HG02870 (cell line): ENCODE measurements around the gene GRIN2D.

Experiments used
- ATAC-seq: cut with Tn5 transposase; IDR thresholded peaks from one replicate; pipeline ENCODE4 v1.9.1; 2021; ENCODE audit warnings: mild to moderate bottlenecking, moderate library complexity; ENCODE audit not compliant: unreplicated experiment

Gene GRIN2D

DNA sequence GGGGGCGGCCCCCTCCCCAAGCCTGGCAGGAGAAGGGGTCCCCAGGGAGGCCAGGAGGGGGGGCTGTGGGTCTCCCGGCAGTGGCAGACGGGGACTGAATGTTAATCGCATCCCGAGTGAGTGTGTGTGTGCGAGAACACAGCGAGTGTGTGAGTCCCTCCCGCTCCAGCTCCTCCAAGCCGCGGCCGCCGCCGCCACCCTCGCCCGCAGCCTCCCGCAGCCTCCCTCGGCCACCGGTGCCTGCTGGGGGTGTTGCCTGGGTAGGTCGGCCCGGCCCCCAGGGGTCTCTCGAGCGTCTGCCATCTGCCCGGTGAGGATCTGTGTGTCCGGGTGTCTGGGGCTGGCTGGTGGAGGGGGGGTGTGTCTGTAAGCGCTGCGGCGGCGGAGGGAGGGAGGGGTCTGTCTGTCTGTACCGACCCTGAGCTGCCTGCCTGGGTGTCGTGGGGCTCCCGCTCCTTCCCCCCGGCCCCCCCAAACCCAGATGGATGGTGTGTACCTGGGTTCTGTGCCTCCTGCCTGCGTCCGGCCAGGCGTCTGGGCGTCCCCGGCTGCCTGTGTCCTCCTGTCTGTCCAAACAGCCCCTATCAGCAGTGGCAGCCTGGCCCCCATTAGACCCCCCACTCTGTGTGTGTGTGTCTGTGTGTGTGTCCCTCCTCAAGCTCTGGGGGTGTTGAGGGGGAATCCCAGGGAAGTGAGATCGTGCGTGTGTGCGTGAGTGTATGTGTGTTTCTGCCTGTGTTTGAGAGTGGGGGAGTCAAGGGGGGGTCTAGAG is at the start of gene GRIN2D:
GRIN2D (plus strand) TSS at position 110 of the 772 bp plus-strand sequence. CDS start 4,725 bp downstream, outside the sequence.
- ATAC-seq = no peak

GRCh38 chr19:48344892-48345291 is 48.6 kb upstream of the GRIN2D start:
- no peak for ATAC-seq

GRCh38 chr19:48346191-48346590 is 47.3 kb upstream of the GRIN2D start:
- no peak for ATAC-seq

DNA sequence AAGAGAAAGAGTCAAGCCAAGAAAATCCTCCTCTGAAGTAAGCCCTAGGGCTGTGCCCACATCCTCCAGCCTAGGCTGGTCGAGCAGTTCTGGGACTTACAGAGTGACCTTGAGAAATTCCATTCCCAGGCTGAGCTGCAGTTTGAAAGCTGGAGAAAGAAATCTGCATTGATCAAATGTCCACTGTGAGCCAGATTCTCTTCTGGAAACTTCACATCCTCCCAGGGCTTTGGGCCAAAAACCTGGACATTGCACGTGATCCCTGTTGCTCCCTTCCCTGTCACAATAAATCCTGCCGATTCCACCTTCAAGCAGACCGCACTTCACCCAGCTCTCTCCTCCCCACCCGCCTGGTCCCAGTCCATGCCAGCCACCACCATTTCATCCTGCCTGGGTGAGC is 45.4 kb upstream of the GRIN2D start:
- no peak for ATAC-seq

GRCh38 chr19:48348737-48349136 is 44.7 kb upstream of the GRIN2D start:
- no peak for ATAC-seq

- no peak for ATAC-seq
These were observed 42.6 kb upstream of the GRIN2D start for GRCh38 chr19:48350856-48351255.

GRCh38 chr19:48351341-48351752 is 42.1 kb upstream of the GRIN2D start:
- no peak for ATAC-seq

DNA sequence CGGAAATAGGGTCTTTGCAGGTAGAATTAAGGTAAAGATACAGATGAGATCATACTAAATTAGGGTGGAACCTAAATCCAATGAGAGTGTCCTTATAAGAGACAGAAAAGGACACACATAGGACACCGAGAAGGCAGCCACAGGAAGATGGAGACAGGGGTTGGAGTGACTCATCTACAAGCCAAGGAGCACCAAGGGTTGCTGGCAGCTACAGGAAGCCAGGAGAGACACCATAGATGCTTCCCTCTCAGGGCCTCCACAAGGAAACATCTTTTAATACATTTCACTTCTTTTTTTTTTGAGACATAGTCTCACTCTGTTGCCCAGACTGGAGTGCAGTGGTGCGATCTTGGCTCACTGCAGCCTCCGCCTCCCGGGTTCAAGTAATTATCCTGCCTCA is 39.8 kb upstream of the GRIN2D start:
- no peak for ATAC-seq

DNA sequence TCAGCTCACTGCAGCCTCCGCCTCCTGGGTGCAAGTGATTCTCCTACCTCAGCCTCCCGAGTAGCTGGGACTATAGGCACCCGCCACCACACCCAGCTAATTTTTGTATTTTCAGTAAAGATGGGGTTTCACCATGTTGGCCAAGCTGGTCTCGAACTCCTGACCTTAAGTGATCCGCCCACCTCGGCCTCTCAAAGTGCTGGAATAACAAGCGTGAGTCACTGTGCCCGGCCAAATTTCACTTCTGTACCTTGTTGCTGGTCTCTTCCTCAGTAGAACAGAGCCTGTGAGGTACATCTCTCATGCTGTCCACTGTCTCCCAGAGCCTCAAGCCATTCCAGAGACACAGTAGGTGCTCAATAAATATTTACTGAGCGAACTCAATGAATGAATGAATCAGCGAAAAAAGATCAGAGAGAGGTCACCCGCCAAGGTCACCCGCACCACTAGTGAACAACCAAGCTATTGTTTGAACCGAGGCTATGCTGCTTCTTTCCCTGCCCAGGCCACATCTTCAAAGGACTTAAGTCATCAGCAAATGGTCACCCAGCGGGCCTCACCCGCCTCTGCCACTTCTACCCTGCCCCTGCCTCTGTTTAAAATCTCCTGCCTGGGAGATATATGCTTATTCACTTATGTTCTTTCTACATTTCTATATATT is 39.0 kb upstream of the GRIN2D start:
- no peak for ATAC-seq

- ATAC-seq = no peak
These were observed 38.0 kb upstream of the GRIN2D start for GRCh38 chr19:48355365-48355954.

DNA sequence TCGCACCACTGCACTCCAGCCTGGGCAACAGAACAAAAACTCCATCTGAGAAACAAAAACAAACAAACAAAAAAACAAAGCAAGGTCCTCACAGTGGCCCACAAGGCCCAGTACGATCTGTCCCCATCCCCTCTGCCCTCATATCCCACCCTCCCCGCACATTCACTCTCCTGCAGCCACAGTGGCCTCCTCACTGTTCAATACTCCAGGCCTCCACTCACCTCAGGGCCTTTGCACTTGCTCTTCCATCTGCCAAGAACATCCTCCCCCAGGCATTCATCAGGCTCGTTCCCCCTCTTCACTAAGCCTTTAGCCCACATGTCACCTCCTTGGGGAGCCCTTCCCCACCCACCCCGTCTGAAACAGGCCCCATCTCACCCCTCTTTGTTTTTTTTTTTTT is 34.3 kb upstream of the GRIN2D start:
- ATAC-seq = no peak

GRCh38 chr19:48361912-48362311 is 31.6 kb upstream of the GRIN2D start:
- no peak for ATAC-seq

GRCh38 chr19:48362716-48363499 is 30.6 kb upstream of the GRIN2D start:
- peak; percentile 41 for ATAC-seq

DNA sequence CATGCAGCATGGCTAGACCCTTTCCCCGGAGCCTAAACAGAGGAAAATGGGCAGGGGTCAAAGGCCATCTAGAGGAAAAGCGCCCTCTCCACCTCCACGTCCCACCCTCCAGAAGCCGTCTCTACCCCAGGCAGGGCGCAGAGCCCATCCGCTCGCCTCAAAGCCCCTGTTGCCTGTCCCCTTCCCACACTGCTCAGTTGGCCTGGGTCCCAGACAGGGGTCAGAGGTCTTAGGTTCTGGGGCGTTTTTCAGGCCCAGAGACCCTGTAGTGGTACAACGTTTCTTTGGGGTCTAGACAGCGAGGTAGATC is 30.0 kb upstream of the GRIN2D start:
- peak; percentile 1 for ATAC-seq

DNA sequence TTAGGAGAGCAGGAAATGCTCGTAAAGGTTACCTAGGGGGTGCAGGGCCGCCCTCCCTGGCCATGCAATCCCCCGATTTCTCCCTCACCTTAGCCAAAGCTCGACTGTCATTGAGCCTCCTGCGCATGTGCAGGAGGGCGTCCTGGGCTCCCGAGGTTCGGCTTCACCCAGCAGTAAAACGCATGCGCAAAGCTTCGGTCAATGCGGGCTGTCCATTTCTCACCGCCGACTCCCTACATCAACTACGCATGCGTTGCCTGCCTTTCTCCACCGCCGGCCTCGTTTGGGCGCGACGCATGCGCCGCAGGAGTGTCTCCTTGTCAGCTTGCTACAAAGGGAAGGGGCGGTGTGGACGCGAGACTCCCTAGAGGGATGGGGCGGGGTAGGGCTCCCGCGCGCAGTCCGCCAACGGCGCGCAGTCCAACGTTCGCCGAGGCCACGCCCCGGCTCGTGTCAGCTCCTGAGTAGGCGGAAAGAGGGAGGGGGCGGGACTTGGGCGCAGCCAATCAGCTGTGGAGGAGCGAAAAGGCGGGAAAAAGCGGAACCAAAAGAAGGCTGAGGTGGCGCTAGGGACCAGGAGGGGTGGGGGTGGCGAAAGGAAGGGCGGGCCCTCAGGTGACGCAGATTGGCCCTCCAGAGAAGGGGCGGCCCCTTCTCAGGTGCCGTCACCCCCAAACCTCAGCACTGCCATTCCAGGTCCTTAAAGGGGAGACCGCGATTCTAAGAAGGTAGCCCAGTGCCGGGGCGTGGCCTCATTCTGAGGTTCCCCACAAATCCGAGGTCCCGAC is 29.5 kb upstream of the GRIN2D start, which contains the start of the genes SYNGR4 and TMEM143:
SYNGR4 (plus strand) TSS at position 558 of the 788 bp plus-strand sequence. CDS start 1,476 bp downstream, outside the sequence.
TMEM143 (minus strand) TSS at position 131 of the 788 bp plus-strand sequence; CDS start at position 111, 20 bp downstream.
- ATAC-seq = peak; percentile 84

DNA sequence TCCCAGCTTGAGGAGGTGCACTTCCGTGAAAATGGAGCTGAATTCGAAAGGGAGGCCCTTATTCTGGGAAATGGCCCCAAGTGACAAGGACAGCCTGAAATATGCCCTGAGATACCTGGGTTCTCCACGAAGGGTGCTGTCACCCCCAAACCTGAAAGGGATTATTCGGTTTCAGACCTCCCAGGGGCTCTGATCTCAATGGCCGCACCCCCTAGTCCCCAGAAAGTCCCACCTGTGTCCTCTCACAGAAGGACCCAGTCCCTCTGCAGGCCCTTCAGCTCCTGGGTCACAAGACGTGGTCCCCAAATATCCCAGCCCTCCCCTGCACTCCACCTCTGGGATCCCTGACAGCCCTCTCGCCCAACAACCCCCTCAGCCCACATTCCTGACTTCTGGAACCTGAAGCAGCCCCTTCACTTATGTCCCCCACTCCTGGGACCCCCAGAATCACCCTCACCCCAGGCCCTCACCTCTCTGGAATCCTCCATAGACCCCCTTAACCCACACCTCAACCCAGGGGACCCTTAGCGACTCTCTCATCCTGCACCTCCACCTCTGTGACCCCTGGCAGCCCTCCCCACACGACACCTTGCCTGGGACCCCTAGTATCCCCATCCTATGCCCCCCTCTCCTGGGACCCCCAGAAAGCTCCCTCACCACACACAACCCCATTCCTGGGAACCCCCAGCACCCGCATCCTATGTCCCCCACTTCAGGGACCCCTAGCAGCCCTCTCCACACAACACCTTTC is 28.7 kb upstream of the GRIN2D start:
- no peak for ATAC-seq

- no peak for ATAC-seq
These were observed 27.9 kb upstream of the GRIN2D start for GRCh38 chr19:48365602-48366001.

DNA sequence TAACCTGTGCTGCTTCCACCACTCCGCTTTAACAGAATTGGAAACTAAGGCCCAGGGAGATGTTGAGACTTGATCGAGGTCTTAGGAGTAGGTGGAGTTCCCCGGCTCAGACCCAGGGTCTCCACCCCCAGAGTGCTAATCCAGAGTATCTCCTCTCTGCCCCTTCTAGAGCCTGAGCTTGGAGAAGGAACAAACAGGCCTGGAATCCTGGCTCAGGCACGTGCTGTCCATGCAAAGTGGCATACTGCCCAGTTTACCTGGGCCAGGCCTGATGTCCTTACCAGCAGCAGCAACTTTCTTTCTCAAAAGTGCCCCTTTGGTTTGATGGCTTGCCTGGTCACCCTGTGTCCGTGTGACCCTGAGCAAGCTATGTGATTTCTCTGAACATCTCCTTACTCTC is 25.6 kb upstream of the GRIN2D start:
- ATAC-seq = no peak

DNA sequence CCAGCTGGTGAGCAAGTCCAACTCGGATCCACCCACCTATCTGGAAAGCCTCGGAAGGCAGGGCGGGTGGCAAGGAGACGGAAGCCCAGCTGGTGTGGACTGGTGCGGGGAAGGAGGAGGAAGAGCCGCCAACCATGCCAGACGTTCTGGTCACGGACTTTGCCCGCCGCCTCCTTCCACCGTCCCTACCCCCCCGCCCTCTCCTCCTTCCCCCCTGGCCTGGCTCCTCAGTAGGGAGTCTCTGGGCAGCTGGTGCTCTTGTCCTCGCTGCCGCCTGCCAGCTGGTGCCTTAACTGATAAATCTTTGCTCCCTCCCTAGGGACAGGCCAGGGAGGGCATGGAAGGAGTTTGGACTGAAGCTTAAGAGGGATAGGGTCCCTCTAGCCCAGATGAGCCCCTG is 24.5 kb upstream of the GRIN2D start:
- no peak for ATAC-seq

DNA sequence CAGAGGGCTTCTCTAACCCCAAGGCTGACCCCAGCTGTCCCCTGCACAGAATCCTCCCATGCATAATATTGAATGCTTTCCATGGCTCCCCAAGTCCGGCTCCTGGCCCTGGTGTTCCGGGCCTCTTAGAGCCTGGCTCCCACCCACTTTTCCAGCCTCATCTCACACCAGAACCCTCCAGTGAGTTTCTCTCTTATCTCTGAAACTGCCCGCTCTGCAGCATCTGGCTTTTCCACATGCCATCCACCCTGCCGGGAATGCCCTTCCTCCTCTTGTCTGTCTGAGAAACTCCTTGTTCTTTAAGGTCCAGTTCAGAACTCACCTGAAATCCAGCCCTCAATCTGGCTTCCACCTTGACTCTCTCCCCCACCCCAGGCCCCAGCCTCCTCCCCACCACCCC is 22.5 kb upstream of the GRIN2D start:
- ATAC-seq = no peak
